ENCODE results near the gene RTL9. TPM values are rescaled to one million over a fixed set of nuclear protein-coding genes. Genes with fewer than 3 reads are reported as not detected.

RTL9 gene
- total RNA-seq, 3 donors from 2014 or later = 0.06 TPM; not detected in 2

DNA sequence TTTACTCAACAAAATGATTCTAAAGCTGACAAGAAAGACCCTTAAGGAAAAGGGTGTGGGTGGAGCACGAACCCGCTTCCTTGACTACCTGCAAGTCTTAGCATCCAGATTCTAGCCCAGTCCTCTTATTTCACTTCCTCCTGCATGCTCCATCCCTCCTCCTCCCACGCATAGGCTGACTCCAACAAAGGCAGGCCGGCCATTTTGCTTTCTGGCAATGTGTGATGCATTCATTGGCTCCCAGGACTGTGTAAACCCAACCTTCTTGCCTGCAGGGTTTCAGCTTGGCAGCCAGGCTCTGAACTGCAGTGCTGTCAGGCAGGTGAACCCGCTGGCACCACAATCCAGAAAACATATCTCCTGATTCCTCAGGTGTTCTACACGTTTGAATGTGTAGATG is 39.3 kb downstream of the RTL9 start:
- H3K9me3 ChIP-seq = no peaks in the 10 kb centered on the region
- no peaks in the 10 kb centered on the region for H3K4me1 ChIP-seq (ENCODE audit: low read depth)
- intact Hi-C loops (cut with DNase I, micrococcal nuclease) = no loop called here
- no peaks in the 10 kb centered on the region for H3K36me3 ChIP-seq (ENCODE audit: low read depth)
- H3K4me3 ChIP-seq = no peak overlapping the region
- DNase-seq (no peak), ATAC-seq (no peak)
- TF ChIP-seq, protein P1, sequence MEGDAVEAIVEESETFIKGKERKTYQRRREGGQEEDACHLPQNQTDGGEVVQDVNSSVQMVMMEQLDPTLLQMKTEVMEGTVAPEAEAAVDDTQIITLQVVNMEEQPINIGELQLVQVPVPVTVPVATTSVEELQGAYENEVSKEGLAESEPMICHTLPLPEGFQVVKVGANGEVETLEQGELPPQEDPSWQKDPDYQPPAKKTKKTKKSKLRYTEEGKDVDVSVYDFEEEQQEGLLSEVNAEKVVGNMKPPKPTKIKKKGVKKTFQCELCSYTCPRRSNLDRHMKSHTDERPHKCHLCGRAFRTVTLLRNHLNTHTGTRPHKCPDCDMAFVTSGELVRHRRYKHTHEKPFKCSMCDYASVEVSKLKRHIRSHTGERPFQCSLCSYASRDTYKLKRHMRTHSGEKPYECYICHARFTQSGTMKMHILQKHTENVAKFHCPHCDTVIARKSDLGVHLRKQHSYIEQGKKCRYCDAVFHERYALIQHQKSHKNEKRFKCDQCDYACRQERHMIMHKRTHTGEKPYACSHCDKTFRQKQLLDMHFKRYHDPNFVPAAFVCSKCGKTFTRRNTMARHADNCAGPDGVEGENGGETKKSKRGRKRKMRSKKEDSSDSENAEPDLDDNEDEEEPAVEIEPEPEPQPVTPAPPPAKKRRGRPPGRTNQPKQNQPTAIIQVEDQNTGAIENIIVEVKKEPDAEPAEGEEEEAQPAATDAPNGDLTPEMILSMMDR (IDR thresholded peaks at IDR 0.05) = no peak

DNA sequence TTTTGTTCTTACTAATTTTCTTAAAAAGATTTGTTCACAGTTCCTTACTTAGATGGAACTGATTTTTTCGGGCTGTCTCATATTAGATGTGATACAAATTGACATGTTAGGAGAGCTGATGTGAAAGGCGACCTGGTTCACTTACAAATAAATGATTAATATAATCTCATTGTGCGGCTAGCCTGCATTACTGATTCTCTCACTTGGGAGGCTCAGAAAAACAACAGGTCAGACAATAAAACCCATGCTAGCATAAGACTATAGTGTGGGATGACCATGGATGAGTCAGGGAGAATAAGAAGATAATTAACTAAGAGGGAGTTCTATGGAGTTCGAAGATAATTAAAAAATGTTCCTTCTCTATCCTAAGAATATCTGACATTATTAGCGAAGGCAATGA is 40.8 kb downstream of the RTL9 start:
- TF ChIP-seq, protein P1 (IDR thresholded peaks at IDR 0.05) = no peak
- DNase-seq = no peak
- no peak overlapping the region for H3K4me3 ChIP-seq
- no peak for ATAC-seq
- intact Hi-C loops (cut with DNase I, micrococcal nuclease) = no loop called here
- no peaks in the 10 kb centered on the region for H3K4me1 ChIP-seq (ENCODE audit: low read depth)
- no peaks in the 10 kb centered on the region for H3K36me3 ChIP-seq (ENCODE audit: low read depth)
- H3K9me3 ChIP-seq = no peaks in the 10 kb centered on the region

DNA sequence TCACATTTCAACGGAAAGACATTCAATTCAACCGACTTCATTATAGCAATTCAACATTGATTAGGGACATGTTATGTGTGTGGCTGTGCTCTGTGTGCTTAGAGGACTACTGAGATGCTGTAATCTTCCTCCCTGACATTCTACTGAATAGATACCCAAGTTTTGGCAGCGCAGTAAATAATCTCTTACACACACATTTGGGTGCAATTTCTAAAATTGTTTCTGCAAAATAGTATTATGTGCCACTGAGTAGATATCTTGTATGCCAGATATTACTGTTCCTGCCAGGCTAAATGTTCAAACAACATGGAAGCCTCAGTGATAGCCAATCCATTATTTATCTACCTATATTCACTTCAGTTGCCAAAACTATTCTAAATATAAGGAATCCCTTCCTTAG is 41.3 kb downstream of the RTL9 start:
- no peaks in the 10 kb centered on the region for H3K4me1 ChIP-seq (ENCODE audit: low read depth)
- ATAC-seq (no peak), DNase-seq (no peak)
- no peak overlapping the region for H3K4me3 ChIP-seq
- intact Hi-C loops (cut with DNase I, micrococcal nuclease) = no loop called here
- TF ChIP-seq, protein P1 (IDR thresholded peaks at IDR 0.05) = no peak
- H3K9me3 ChIP-seq = no peaks in the 10 kb centered on the region
- no peaks in the 10 kb centered on the region for H3K36me3 ChIP-seq (ENCODE audit: low read depth)

DNA sequence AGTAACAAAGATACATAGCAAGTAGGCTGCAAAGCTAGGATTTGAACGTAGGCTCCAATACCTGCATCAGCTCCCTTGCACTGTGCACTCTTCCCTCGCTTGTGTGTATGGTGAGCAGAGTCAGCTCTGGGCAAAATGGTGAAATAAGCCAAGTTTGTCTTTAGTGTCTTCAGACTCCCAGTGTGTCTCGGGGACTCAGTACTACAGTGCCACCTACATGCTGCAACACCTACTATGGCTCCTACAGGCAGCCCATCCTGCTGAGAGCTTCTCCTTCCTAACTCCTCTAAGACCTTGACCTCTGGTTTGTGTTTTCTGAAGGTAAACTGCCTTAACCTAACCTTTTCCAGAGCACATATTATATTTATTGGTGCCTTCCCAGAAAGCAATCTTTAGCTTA is 42.5 kb downstream of the RTL9 start:
- DNase-seq (no peak), ATAC-seq (no peak)
- Histone ChIP-seq H3K4me1 (ENCODE audit: low read depth) (no peaks in the 10 kb centered on the region), H3K36me3 (ENCODE audit: low read depth) (no peaks in the 10 kb centered on the region), H3K9me3 (no peaks in the 10 kb centered on the region), H3K4me3 (no peak overlapping the region)
- TF ChIP-seq, protein P1 (IDR thresholded peaks at IDR 0.05) = no peak
- intact Hi-C loops (cut with DNase I, micrococcal nuclease) = no loop called here

DNA sequence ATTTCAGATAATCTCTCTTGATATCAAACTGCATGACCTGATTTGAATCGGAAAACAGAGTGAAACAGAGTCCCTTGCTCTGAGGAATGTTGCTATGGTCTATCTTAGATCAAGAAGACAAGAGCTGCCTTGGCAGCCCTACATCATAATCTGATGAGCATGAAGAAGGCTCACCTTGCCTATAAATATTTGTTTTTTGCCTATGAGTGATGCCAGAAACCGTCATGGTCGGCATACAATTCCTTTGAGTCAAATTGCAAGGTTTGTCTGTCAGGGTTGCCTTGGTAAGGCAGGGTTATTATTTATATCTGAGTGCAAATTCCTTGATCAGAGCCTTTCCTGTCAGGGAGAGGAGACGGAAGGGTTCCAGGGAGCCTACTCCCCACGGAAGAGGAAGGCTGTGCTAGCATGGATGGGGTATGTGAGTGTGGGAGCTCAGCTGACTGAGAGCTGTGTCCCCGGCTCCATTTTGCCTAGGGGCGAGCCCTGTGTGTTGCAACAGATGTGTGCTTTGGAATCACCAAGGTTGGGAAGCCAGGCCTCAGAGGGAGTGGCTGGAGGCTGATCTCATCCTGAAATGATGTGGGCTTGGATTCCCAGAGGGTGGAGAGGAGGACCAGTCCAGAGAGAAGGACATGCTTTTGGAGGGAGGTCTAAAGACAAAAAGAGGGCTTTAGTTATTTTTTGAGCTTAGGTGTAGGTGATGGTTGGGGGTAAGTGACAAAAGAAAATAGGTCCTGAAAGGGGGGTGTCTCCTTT is 43.6 kb downstream of the RTL9 start:
- TF ChIP-seq, protein P1 (IDR thresholded peaks at IDR 0.05) = no peak
- Histone ChIP-seq H3K4me1 (ENCODE audit: low read depth) (no peaks in the 10 kb centered on the region), H3K9me3 (no peaks in the 10 kb centered on the region), H3K36me3 (ENCODE audit: low read depth) (no peaks in the 10 kb centered on the region), H3K4me3 (no peak overlapping the region)
- intact Hi-C loops (cut with DNase I, micrococcal nuclease) = no loop called here
- ATAC-seq (no peak), DNase-seq (no peak)

DNA sequence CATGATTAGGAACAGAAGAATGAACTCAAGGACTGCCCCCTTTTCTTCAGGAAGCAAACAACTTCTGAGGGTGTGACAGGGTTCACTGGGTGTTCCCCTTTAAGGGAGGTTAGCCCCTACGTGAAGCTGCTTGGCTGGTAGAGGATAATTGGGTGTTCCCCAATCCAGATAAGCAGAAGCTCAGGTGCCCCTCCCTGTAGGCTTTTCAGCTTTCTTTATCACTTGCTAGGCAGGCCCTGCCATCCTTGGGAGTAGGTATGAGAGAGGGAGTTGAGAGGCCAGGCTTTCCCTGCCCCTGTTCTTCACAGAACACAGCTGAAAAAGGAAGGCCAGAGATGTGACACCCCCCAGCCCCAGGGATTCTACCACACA is 44.2 kb downstream of the RTL9 start:
- DNase-seq (no peak), ATAC-seq (no peak)
- no peak overlapping the region for H3K4me3 ChIP-seq
- intact Hi-C loops (cut with DNase I, micrococcal nuclease) = no loop called here
- H3K36me3 ChIP-seq (ENCODE audit: low read depth) = no peaks in the 10 kb centered on the region
- no peaks in the 10 kb centered on the region for H3K4me1 ChIP-seq (ENCODE audit: low read depth)
- H3K9me3 ChIP-seq = no peaks in the 10 kb centered on the region
- TF ChIP-seq, protein P1 (IDR thresholded peaks at IDR 0.05) = no peak
